Subcutaneous abdominal adipose tissue (tissue), 5 donors: ENCODE data around the gene NDUFB5.
A peak's percentile ranks its signal among the peaks of the same experiment; 100 is the strongest.

Source experiments
- H3K27ac ChIP-seq: one replicate; pipeline ENCODE4 v1.7.0; 2013; ENCODE audit warnings: low read depth, mild to moderate bottlenecking, inconsistent platforms, low read length, moderate library complexity
- H3K27me3 ChIP-seq, 5 donors: one replicate each; pipeline ENCODE4 v1.7.0; 2013; ENCODE audit warnings: low read length in 5 of 5, inconsistent platforms in 1 of 5; ENCODE audit not compliant: control insufficient read depth in 5 of 5, insufficient read depth in 4 of 5
- H3K36me3 ChIP-seq, 5 donors: one replicate each; pipeline ENCODE4 v1.7.0; 2013; ENCODE audit warnings: low read length in 5 of 5; ENCODE audit not compliant: control insufficient read depth in 5 of 5, insufficient read depth in 5 of 5
- H3K4me1 ChIP-seq, 5 donors: one replicate each; pipeline ENCODE4 v1.7.0; 2013; ENCODE audit warnings: low read length in 5 of 5, mild to moderate bottlenecking in 3 of 5, moderate library complexity in 1 of 5; ENCODE audit not compliant: control insufficient read depth in 5 of 5, insufficient read depth in 5 of 5
- H3K4me3 ChIP-seq, 5 donors: one replicate each; pipeline ENCODE4 v1.7.0; 2013; ENCODE audit warnings: low read length in 5 of 5, low read depth in 1 of 5
- H3K9ac ChIP-seq, 5 donors: one replicate each; pipeline ENCODE4 v1.7.0; 2013; ENCODE audit warnings: low read length in 5 of 5, mild to moderate bottlenecking in 4 of 5, moderate library complexity in 3 of 5
- H3K9me3 ChIP-seq, 5 donors: one replicate each; pipeline ENCODE4 v1.7.0; 2013; ENCODE audit warnings: low read length in 5 of 5; ENCODE audit not compliant: control insufficient read depth in 5 of 5
- donor health status: healthy.
- donor health status: healthy.
- donor health status: healthy.
- donor health status: healthy.
- donor health status: healthy.

NDUFB5 gene

DNA sequence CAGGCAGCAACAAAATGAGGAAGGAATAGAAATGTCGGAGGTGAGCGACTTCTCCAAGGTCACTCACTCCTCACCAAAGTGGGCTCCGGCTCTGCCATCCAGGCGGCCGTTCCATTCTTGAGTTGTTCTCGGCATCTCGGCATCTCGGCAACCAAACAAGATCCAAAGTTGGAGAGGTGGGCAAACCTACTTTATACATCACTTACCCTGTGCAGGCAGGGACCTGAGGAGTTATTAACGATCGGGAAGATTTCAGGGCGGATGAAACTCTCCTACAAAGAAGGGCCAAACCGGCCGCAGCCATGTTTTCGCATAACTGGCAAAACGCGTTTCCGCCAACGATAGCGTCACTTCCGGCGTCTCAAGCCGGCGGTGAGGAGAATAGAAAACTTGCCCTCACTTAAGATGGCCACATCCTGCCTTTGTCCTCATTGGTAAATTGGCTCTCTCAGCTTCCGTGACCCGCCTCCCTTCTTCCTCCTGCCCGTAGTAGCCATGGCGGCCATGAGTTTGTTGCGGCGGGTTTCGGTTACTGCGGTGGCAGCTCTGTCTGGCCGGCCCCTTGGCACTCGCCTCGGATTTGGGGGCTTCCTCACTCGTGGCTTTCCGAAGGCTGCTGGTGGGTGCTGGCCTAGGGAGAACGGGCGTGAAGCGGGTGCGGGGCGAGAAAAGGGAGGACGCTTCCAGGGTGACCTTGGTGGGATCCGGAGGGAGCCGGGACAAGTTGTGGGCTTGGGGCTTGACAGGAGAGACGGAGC, at the start of gene NDUFB5, which contains the start of gene MRPL47:
TSS of gene NDUFB5 (plus strand) at position 474 of the 758 bp plus-strand sequence. CDS start at position 496, 22 bp downstream.
TSS of gene MRPL47 (minus strand) at position 318 of the 758 bp plus-strand sequence. CDS start at position 304, 14 bp downstream.
- Histone ChIP-seq H3K27ac (peak within 1 kb of the TSS; percentile 95), H3K4me3 (peak within 1 kb of the TSS; percentile 98 to 100 (median 99)), H3K36me3 (peaks cover 7 to 26% (median 21%) of the 10 kb centered on the region in 5 donors), H3K9ac (peak within 1 kb of the TSS; percentile 51 to 99 (median 97)), H3K9me3 (no peaks in the 10 kb centered on the region), H3K27me3 (no peaks in the 10 kb centered on the region), H3K4me1 (peaks cover 1 to 36% (median 29%) of the 10 kb centered on the region in 5 donors)

DNA sequence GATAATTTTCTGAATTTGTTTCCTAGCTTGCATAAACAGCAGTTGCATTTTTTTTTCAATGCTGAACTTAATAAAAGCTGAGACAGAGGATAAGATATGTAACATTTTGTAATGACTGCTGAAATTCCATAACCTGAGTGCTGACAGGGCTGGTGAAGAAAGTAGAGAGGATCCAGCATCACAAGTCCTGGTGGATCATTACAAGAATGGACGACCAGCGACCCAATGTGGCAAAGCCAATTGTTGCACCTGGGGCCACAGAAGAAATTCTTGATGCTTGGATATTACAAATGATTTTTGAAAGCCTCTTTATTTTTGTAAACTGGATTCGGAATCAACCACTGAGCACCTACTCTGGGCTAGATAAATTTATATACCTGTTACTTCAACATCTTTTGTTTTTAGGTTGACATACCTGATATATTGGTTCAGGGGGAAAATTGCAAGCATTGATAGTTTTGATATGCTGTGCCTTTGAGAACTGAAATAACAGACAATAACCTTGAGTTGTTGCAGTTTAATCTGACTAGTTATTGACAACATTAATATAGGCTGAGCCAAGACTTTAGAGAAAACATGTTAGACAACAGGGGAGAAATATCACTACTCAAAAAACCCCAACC, 45.7 kb upstream of the NDUFB5 start:
- Histone ChIP-seq H3K27ac (no peak overlapping the region), H3K9me3 (no peaks in the 10 kb centered on the region), H3K36me3 (no peaks in the 10 kb centered on the region), H3K4me3 (no peak overlapping the region), H3K27me3 (no peaks in the 10 kb centered on the region), H3K9ac (no peak overlapping the region), H3K4me1 (peaks cover 0 to 8% (median 5%) of the 10 kb centered on the region in 5 donors)

DNA sequence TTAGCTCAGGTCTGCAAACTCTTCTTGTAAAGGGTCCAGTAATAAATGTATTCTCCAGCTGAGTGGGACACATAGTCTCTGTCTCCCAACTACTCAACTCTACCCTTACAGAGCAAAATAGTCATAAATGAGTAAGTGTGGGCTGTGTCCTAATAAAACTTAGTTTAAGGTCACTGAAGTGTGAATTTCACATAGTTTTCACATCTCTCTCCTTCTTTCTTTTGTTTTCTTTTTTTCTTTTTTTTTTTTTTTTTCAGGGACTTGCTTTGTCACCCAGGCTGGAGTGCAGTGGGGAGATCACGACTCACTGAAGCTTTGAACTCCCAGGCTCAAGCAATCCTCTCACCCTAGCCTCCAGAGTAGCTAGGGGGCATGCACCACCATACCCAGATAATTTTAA, 43.8 kb upstream of the NDUFB5 start:
- H3K36me3 ChIP-seq, result no peaks in the 10 kb centered on the region
- H3K4me1 ChIP-seq, result peaks cover 0 to 13% (median 8%) of the 10 kb centered on the region in 5 donors
- no peaks in the 10 kb centered on the region for H3K27me3 ChIP-seq
- H3K9me3 ChIP-seq, result no peaks in the 10 kb centered on the region
- H3K4me3 ChIP-seq, result no peak overlapping the region
- no peak overlapping the region for H3K27ac ChIP-seq
- no peak overlapping the region for H3K9ac ChIP-seq

DNA sequence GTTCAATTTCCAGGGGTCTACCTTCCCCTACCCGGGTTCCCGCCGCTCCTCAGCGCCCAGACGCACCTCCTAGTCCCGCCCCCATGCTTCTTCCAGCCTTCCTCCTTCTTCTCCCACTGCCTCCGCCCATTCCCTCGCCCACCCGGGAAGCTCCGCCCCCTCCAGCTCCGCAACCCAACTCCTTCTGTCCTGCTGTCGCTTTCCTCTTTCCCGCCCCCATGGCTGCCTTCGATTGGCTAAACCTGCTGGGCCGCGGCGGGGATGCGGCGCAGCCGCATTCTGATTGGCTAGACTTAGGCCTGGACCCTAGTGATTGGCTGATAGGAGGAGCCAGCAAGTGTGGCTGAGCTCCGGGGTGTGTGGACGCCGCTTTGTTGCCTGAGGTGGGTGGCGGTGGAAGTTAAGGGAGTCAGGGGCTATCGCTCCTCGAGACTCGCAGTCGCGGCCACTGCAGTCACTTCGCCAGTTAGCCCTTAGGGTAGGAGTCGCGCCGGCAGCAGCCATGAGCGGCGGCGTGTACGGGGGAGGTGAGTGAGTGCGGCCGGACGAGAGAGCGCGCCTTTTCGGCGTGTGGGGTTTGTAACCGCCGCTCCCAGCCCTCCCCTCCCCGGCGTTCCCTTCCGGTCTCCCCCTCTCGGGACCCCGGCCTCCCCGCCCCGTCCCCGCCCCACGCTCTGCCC, 41.9 kb upstream of the NDUFB5 start, which contains the start of gene ACTL6A:
TSS of gene ACTL6A (plus strand) at position 336 of the 680 bp plus-strand sequence. CDS start at position 503, 167 bp downstream.
- Histone ChIP-seq H3K4me1 (peaks cover 0 to 13% (median 8%) of the 10 kb centered on the region in 5 donors), H3K27me3 (no peaks in the 10 kb centered on the region), H3K9ac (peak within 1 kb of the TSS; percentile 26 to 84 (median 82)), H3K36me3 (no peaks in the 10 kb centered on the region), H3K27ac (peak within 1 kb of the TSS; percentile 60), H3K4me3 (peak within 1 kb of the TSS; percentile 75 to 99 (median 96)), H3K9me3 (no peaks in the 10 kb centered on the region)

DNA sequence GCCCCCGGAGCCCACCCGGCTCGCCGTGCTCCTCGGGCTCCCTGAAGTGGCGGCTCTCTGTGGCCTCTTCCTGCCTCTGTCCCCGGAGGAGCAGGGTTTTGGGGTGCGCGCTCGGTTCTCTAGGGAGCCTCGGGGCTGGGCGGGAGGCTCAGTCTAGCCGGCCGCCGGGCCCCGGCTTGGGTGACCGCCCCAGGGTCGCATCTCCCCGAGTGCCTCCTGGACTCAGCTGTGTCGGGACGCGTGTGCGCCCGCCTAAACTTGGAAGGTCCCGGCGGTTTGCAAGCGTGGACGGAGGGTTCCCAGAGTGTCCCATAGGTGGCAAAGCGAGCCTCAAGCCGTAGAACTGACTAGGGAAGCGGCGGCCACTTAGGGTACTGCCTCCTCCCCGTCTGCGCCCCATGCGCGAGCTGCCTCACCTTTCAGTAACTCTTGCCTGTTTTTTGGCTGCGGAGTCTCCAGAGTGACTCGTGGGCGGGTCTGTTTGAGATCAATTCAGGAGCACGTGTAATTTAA, 41.3 kb upstream of the NDUFB5 start:
- H3K4me1 ChIP-seq, result peaks cover 0 to 13% (median 8%) of the 10 kb centered on the region in 5 donors
- no peaks in the 10 kb centered on the region for H3K27me3 ChIP-seq
- H3K9ac ChIP-seq, result peak overlapping the region in 4 of 5 donors; percentile 76 to 83 (median 82)
- H3K9me3 ChIP-seq, result no peaks in the 10 kb centered on the region
- peak overlapping the region; percentile 60 for H3K27ac ChIP-seq
- no peaks in the 10 kb centered on the region for H3K36me3 ChIP-seq
- peak overlapping the region; percentile 75 to 99 (median 96) for H3K4me3 ChIP-seq

DNA sequence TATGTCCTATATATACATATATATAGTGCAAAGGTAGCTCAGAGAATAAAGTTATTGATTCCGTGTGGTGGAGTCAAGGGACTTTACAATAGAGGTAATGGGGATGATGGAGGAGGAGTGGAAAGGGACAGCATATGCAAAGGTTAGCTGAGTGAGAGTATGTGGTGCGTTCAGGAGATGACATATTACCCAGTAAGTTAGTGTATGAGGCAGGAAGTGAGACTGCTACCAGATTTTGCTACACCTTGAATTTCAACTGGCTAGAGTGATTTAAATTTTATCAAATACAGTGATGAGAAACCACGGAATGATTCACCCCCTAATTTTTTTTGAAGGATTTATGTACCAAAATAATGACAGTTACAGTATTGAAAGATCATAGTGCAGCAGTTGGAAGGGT, 39.1 kb upstream of the NDUFB5 start:
- peaks cover 0 to 13% (median 8%) of the 10 kb centered on the region in 5 donors for H3K4me1 ChIP-seq
- no peaks in the 10 kb centered on the region for H3K27me3 ChIP-seq
- H3K36me3 ChIP-seq, result peaks cover 5 to 9% (median 7%) of the 10 kb centered on the region in 5 donors
- no peaks in the 10 kb centered on the region for H3K9me3 ChIP-seq
- H3K9ac ChIP-seq, result no peak overlapping the region
- no peak overlapping the region for H3K4me3 ChIP-seq
- no peak overlapping the region for H3K27ac ChIP-seq

DNA sequence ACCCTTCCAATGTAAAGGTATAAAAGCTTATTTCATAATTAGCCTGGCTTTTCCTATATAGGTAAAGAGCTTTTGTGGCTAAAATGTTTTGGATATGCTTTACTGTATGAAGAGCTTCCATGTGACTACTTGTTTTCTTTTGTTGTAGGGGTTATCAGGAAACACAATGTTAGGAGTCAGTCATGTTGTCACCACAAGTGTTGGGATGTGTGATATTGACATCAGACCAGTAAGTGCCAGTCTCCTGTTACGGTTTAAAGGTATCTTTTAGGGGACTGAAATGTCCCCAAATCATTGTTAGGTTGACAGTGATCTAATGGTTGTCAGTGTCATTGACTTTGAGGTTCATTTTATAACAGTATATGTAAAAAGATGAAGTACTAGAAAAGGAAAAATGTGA, 23.6 kb upstream of the NDUFB5 start:
- H3K36me3 ChIP-seq, result peaks cover 35 to 60% (median 52%) of the 10 kb centered on the region in 5 donors
- no peaks in the 10 kb centered on the region for H3K27me3 ChIP-seq
- H3K4me3 ChIP-seq, result no peak overlapping the region
- H3K27ac ChIP-seq, result no peak overlapping the region
- no peak overlapping the region for H3K9ac ChIP-seq
- H3K9me3 ChIP-seq, result no peaks in the 10 kb centered on the region
- no peaks in the 10 kb centered on the region for H3K4me1 ChIP-seq

DNA sequence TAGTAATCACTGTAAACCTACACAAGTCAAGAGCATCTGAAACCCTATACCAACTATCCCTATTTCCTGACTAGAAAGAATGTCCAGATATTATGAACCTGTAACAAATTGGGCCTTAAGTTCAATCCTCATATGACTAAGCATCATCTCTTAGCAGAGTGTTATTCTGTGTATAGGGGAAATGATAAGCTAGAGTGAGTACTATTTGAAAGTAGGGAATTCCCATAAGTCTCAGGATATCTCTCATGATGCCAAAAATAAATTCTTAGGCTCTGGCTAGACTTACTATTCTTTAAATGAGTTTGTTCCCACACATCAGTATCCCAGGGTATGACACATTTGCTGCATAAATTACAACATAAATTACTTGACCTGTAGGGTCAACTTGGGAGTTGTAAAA, 15.5 kb upstream of the NDUFB5 start:
- Histone ChIP-seq H3K4me3 (no peak overlapping the region), H3K9ac (no peak overlapping the region), H3K27ac (no peak overlapping the region), H3K36me3 (peaks cover 55 to 78% (median 61%) of the 10 kb centered on the region in 5 donors), H3K27me3 (no peaks in the 10 kb centered on the region), H3K9me3 (no peaks in the 10 kb centered on the region), H3K4me1 (peaks cover 0 to 10% (median 6%) of the 10 kb centered on the region in 5 donors)

DNA sequence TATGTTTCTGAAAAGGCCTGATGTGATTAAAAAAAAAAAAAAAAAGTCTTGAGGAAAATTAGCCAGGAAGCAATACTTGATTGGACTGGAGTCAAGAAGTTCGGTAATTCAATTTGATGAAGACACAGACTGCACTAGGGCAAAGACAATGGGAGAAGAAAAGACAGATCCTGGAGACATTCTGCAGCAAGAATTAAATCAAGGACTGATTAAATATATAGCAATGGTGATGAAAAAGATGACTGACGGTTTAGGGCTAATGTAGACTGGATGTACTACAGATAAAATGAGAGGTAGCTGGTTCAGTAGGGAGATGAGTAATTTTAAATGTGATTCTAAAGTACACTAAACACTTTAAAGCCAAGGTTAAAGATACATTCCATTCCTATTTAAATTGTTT, 13.9 kb upstream of the NDUFB5 start:
- no peak overlapping the region for H3K27ac ChIP-seq
- H3K27me3 ChIP-seq, result no peaks in the 10 kb centered on the region
- no peak overlapping the region for H3K4me3 ChIP-seq
- peaks cover 52 to 87% (median 61%) of the 10 kb centered on the region in 5 donors for H3K36me3 ChIP-seq
- no peaks in the 10 kb centered on the region for H3K9me3 ChIP-seq
- peak overlapping the region in 1 of 5 donors; percentile 39 for H3K9ac ChIP-seq
- H3K4me1 ChIP-seq, result peaks cover 0 to 10% (median 6%) of the 10 kb centered on the region in 5 donors
